ENCODE measurements around the gene KIF7. TPM values are rescaled to one million over a fixed set of nuclear protein-coding genes. Genes with fewer than 3 reads are reported as not detected.
A peak's percentile ranks its signal among the peaks of the same experiment; 100 is the strongest.

The KIF7 gene
- total RNA-seq, 3 donors from 2014 or later (not counting 1 experiment from before 2014, with no cell fraction given), result 0.93 to 3.6 (median 1.6) TPM

GRCh38 chr15:89653578-89653977 is 1.7 kb downstream of the KIF7 start:
- H3K4me3 ChIP-seq (ENCODE audit: low read length), result no peak overlapping the region
- no peak for TF ChIP-seq CTCF (IDR thresholded peaks at IDR 0.05)
- Mint-ChIP-seq H3K9me3 (no peaks in the 10 kb centered on the region), H3K4me3 (peak overlapping the region; percentile 39), H3K27me3 (ENCODE audit: low read depth in 2 of 2) (peaks cover 9 to 33% of the 10 kb centered on the region in 2 donors), H3K27ac (no peak overlapping the region), H3K4me1 (peaks cover 6 to 14% of the 10 kb centered on the region in 2 donors), H3K36me3 (no peaks in the 10 kb centered on the region)
- peaks cover 7% of the 10 kb centered on the region for H3K27me3 ChIP-seq (ENCODE audit: control insufficient read depth, insufficient read depth, low read length)
- H3K36me3 ChIP-seq (ENCODE audit: control insufficient read depth, insufficient read depth, low read length), result no peaks in the 10 kb centered on the region
- intact Hi-C loops (cut with micrococcal nuclease), result no loop called here
- H3K9me3 ChIP-seq (ENCODE audit: control insufficient read depth, insufficient read depth, low read length), result no peaks in the 10 kb centered on the region
- ATAC-seq (no peak), DNase-seq (no peak)
- WGBS (ENCODE audit: insufficient coverage), result 100% methylated on average over 1 of the region's 2 CpGs
- no peak overlapping the region for H3K27ac ChIP-seq (ENCODE audit: low read length)
- peaks cover 16% of the 10 kb centered on the region for H3K4me1 ChIP-seq (ENCODE audit: control insufficient read depth, insufficient read depth, low read length)

GRCh38 chr15:89652666-89653065 is 2.6 kb downstream of the KIF7 start:
- Mint-ChIP-seq H3K4me3 (no peak overlapping the region), H3K36me3 (no peaks in the 10 kb centered on the region), H3K9me3 (no peaks in the 10 kb centered on the region), H3K27ac (no peak overlapping the region), H3K27me3 (ENCODE audit: low read depth in 2 of 2) (peaks cover 3 to 27% of the 10 kb centered on the region in 2 donors), H3K4me1 (peaks cover 6 to 14% of the 10 kb centered on the region in 2 donors)
- intact Hi-C loops (cut with micrococcal nuclease), result no loop called here
- H3K4me1 ChIP-seq (ENCODE audit: control insufficient read depth, insufficient read depth, low read length), result peaks cover 16% of the 10 kb centered on the region
- TF ChIP-seq CTCF (IDR thresholded peaks at IDR 0.05), result no peak
- no peak for DNase-seq
- no peak for ATAC-seq
- H3K27ac ChIP-seq (ENCODE audit: low read length), result no peak overlapping the region
- H3K36me3 ChIP-seq (ENCODE audit: control insufficient read depth, insufficient read depth, low read length), result no peaks in the 10 kb centered on the region
- peaks cover 7% of the 10 kb centered on the region for H3K27me3 ChIP-seq (ENCODE audit: control insufficient read depth, insufficient read depth, low read length)
- no peaks in the 10 kb centered on the region for H3K9me3 ChIP-seq (ENCODE audit: control insufficient read depth, insufficient read depth, low read length)
- 86% methylated on average over 16 of the region's 16 CpGs for WGBS (ENCODE audit: insufficient coverage)
- no peak overlapping the region for H3K4me3 ChIP-seq (ENCODE audit: low read length)

GRCh38 chr15:89652131-89652530 is 3.1 kb downstream of the KIF7 start:
- no peaks in the 10 kb centered on the region for H3K9me3 ChIP-seq (ENCODE audit: control insufficient read depth, insufficient read depth, low read length)
- Mint-ChIP-seq H3K36me3 (no peaks in the 10 kb centered on the region), H3K27ac (no peak overlapping the region), H3K27me3 (ENCODE audit: low read depth in 2 of 2) (peaks cover 0 to 26% of the 10 kb centered on the region in 2 donors), H3K4me3 (no peak overlapping the region), H3K9me3 (no peaks in the 10 kb centered on the region), H3K4me1 (peaks cover 6 to 17% of the 10 kb centered on the region in 2 donors)
- H3K27me3 ChIP-seq (ENCODE audit: control insufficient read depth, insufficient read depth, low read length), result peaks cover 7% of the 10 kb centered on the region
- peaks cover 17% of the 10 kb centered on the region for H3K4me1 ChIP-seq (ENCODE audit: control insufficient read depth, insufficient read depth, low read length)
- ATAC-seq (no peak), DNase-seq (no peak)
- no peak overlapping the region for H3K4me3 ChIP-seq (ENCODE audit: low read length)
- 75% methylated on average over 7 of the region's 7 CpGs for WGBS (ENCODE audit: insufficient coverage)
- no peak overlapping the region for H3K27ac ChIP-seq (ENCODE audit: low read length)
- intact Hi-C loops (cut with micrococcal nuclease), result no loop called here
- no peaks in the 10 kb centered on the region for H3K36me3 ChIP-seq (ENCODE audit: control insufficient read depth, insufficient read depth, low read length)
- no peak for TF ChIP-seq CTCF (IDR thresholded peaks at IDR 0.05)

GRCh38 chr15:89649716-89650115 is 5.6 kb downstream of the KIF7 start:
- Mint-ChIP-seq H3K4me3 (no peak overlapping the region), H3K27ac (no peak overlapping the region), H3K4me1 (peaks cover 4 to 11% of the 10 kb centered on the region in 2 donors), H3K36me3 (no peaks in the 10 kb centered on the region), H3K9me3 (no peaks in the 10 kb centered on the region), H3K27me3 (ENCODE audit: low read depth in 2 of 2) (peaks cover 0 to 16% of the 10 kb centered on the region in 2 donors)
- Histone ChIP-seq H3K27ac (ENCODE audit: low read length) (no peak overlapping the region), H3K9me3 (ENCODE audit: control insufficient read depth, insufficient read depth, low read length) (no peaks in the 10 kb centered on the region), H3K36me3 (ENCODE audit: control insufficient read depth, insufficient read depth, low read length) (no peaks in the 10 kb centered on the region), H3K4me3 (ENCODE audit: low read length) (no peak overlapping the region), H3K27me3 (ENCODE audit: control insufficient read depth, insufficient read depth, low read length) (peaks cover 4% of the 10 kb centered on the region), H3K4me1 (ENCODE audit: control insufficient read depth, insufficient read depth, low read length) (peaks cover 10% of the 10 kb centered on the region)
- intact Hi-C loops (cut with micrococcal nuclease), result no loop called here
- DNase-seq, result no peak
- ATAC-seq, result no peak
- 93% methylated on average over 15 of the region's 15 CpGs for WGBS (ENCODE audit: insufficient coverage)
- TF ChIP-seq CTCF (IDR thresholded peaks at IDR 0.05), result no peak

Measured in natural killer cell (primary cell).